Transverse colon (tissue), 4 donors: Measurements from ENCODE around the gene MBD3L5. TPM values are rescaled to one million over a fixed set of nuclear protein-coding genes. Genes with fewer than 3 reads are reported as not detected.
"Not testable (repeated sequence)": the region's sequence is repeated elsewhere in the genome, so short reads cannot be mapped to it uniquely, and the experiment has no call there.

Source experiments
- DNase-seq: peaks from one replicate; pipeline ENCODE4 v3.0.0-alpha.2; 2019
- H3K27ac ChIP-seq, 4 donors: fragments of 200-600 bp; sonication (generic); 2 replicates each; pipeline ENCODE4 v1.5.1; 2016 to 2018; ENCODE audit warnings: inconsistent platforms in 4 of 4
- H3K27me3 ChIP-seq: fragments of 200-600 bp; sonication (generic); 2 replicates; pipeline ENCODE4 v1.5.1; 2017; ENCODE audit warnings: inconsistent platforms
- H3K36me3 ChIP-seq, 4 donors: fragments of 200-600 bp; sonication (generic); 2 replicates each; pipeline ENCODE4 v1.5.1; 2017 to 2019; ENCODE audit warnings: inconsistent platforms in 4 of 4
- H3K4me1 ChIP-seq, 4 donors: fragments of 200-600 bp; sonication (generic); 2 replicates each; pipeline ENCODE4 v1.5.1; 2017 to 2020; ENCODE audit warnings: inconsistent platforms in 4 of 4
- H3K4me3 ChIP-seq, 4 donors: fragments of 200-600 bp; sonication (generic); 1 replicate in 1 of 4; 2 replicates in 3 of 4; pipeline versions ENCODE4 v1.5.1 to v1.6.1; 2017 to 2019; ENCODE audit warnings: inconsistent platforms in 4 of 4
- H3K9me3 ChIP-seq, 2 donors: fragments of 200-600 bp; sonication (generic); 2 replicates each; pipeline ENCODE4 v1.5.1; 2017 to 2019; ENCODE audit warnings: inconsistent platforms in 2 of 2
- CTCF ChIP-seq, 5 experiments: fragments of 200-600 bp in 3 of 5; fragments of 450-650 bp in 2 of 5; sonication (generic) in 3 of 5; IDR thresholded peaks; 1 replicate in 2 of 5; 2 replicates in 3 of 5; pipeline ENCODE4 v1.5.1; 2016 to 2017; ENCODE audit warnings: antibody characterized with exemption in 5 of 5, inconsistent platforms in 3 of 5, mild to moderate bottlenecking in 2 of 5, moderate library complexity in 1 of 5
- EP300 ChIP-seq: sonication (generic); formaldehyde crosslinking; IDR thresholded peaks from one replicate; pipeline ENCODE4 v1.6.1; 2017; ENCODE audit warnings: antibody characterized with exemption, low read depth
- POLR2A ChIP-seq: fragments of 450-650 bp; IDR thresholded peaks from one replicate; pipeline ENCODE4 v1.6.1; 2016; ENCODE audit warnings: antibody characterized with exemption, mild to moderate bottlenecking, moderate library complexity
- POLR2AphosphoS5 ChIP-seq, 3 donors: sonication (generic); formaldehyde crosslinking; IDR thresholded peaks; one replicate each; pipeline ENCODE4 v1.6.1; 2016; ENCODE audit warnings: antibody characterized with exemption in 3 of 3
- WGBS, 2 donors: methylation state at CpG; one replicate each; pipeline ENCODE4 v1.1.5; 2018; ENCODE audit warnings: low coverage in 1 of 2; 5-methylcytosine and 5-hydroxymethylcytosine counted together
- in situ Hi-C, 4 donors: fragments of 200-750 bp; cut with MboI; loops; one replicate each; pipeline versions ENCODE4 v1.15.0 to v1.15.1; 2017; ENCODE audit warnings: low sequenced_read_pairs in 3 of 4, low pct_ligation_motif_present in 1 of 4, low pct_unique_long_range_greater_than_20kb in 1 of 4
- intact Hi-C: fragments of 100-400 bp; cut with DNase I; formaldehyde crosslinking; loops from one replicate; pipeline ENCODE4 v1.15.1; 2023; ENCODE audit warnings: low total_unique reads
- total RNA-seq, 4 donors: library from RNA; depleted of rRNA; stranded (reverse); fragments of >200 nt; gene quantifications; one replicate each; pipeline ENCODE4 v1.1.0, GENCODE V29; 2016

Gene MBD3L5
- total RNA-seq, 4 donors from 2014 or later, result not detected

DNA sequence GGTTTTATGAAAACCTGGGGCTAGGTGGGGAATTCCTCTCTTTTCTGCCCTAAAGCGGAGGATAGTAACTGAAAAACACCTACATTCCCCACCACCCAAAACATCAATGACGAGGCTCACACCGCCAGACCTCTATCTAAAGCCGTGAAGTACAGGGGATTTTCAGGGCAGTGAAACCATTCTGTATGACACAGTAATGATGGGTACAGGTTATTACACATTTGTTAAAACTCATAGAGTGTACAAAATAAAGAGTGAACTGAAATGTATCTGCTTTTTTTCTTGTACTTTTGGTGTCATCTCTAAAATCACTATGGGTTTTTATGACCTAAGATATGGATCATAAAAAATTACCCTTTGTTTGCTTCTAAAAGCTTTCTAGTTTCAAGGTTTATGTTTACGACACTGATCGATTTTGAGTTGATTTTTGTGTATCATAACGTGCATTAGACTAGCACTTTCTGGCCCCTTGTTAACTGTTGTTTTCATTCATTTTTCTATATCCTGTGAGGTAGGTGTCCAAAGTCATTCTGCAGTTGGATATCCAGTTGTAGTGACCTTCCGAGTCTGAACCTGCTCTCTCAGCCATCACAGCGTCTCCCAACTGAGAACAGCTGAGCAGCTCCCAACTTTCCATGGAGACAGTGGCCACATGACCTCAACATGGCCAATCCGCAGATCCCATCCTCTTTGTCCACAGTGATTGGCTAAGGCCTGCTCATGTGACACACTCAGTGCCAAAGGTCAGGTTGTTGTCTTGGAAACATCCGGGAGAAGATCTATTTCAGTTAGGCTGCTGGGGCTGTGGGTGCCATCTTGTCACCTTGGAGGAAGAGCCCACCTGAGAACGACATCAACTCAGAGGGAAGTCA lies 19.4 kb upstream of the MBD3L5 start:
- no peak overlapping the region for H3K4me3 ChIP-seq
- intact Hi-C loops, result no loop called here
- H3K27me3 ChIP-seq, result no peaks in the 10 kb centered on the region
- in situ Hi-C loops, result no loop called here
- H3K36me3 ChIP-seq, result no peaks in the 10 kb centered on the region
- no peak for TF ChIP-seq CTCF (IDR thresholded peaks at IDR 0.05)
- TF ChIP-seq POLR2A, result no peak
- TF ChIP-seq POLR2AphosphoS5 (IDR thresholded peaks at IDR 0.05), result no peak
- TF ChIP-seq EP300, result no peak
- no peak for DNase-seq
- H3K9me3 ChIP-seq, result no peaks in the 10 kb centered on the region
- no peaks in the 10 kb centered on the region for H3K4me1 ChIP-seq
- 38 to 76% methylated on average over 3 to 12 of the region's 12 CpGs for WGBS, 2 donors
- H3K27ac ChIP-seq, result no peak overlapping the region

GRCh38 chr19:7013678-7014077 lies 16.7 kb upstream of the MBD3L5 start:
- no peak for TF ChIP-seq EP300
- no peak for TF ChIP-seq CTCF (IDR thresholded peaks at IDR 0.05)
- Histone ChIP-seq H3K9me3 (no peaks in the 10 kb centered on the region), H3K4me3 (no peak overlapping the region), H3K4me1 (no peaks in the 10 kb centered on the region), H3K27me3 (no peaks in the 10 kb centered on the region), H3K36me3 (no peaks in the 10 kb centered on the region), H3K27ac (no peak overlapping the region)
- in situ Hi-C loops, result no loop called here
- intact Hi-C loops, result no loop called here
- WGBS, 2 donors, result 72 to 90% methylated on average over 3 to 4 of the region's 4 CpGs
- DNase-seq, result no peak

DNA sequence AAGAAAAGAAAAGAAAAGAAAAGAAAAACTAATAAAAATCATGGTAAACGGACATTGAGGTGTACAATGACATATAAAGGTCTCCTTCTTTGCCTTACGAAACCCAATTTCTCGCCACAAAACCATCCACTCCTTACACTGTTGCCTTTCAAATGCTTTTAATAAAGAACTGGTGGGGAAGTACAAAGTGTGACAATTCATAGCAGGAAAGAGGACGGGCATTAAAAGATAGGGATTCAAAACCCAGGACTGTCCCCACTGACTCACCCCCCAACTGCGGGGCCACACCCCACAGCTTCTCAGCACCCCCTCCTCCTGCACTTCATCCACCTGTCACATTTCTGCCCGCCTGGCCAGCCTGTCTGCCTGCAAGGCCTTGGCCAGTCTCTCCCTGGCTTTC lies 11.6 kb upstream of the MBD3L5 start:
- Histone ChIP-seq H3K36me3 (no peaks in the 10 kb centered on the region), H3K27me3 (no peaks in the 10 kb centered on the region), H3K4me3 (no peak overlapping the region), H3K27ac (no peak overlapping the region), H3K4me1 (no peaks in the 10 kb centered on the region), H3K9me3 (no peaks in the 10 kb centered on the region)
- TF ChIP-seq POLR2AphosphoS5 (IDR thresholded peaks at IDR 0.05), result no peak
- TF ChIP-seq EP300, result no peak
- TF ChIP-seq CTCF (IDR thresholded peaks at IDR 0.05), result no peak
- TF ChIP-seq POLR2A, result no peak
- DNase-seq, result no peak
- WGBS, 2 donors, result 77 to 90% methylated on average over 4 to 6 of the region's 6 CpGs
- intact Hi-C loops, result no loop called here
- in situ Hi-C loops, result no loop called here

GRCh38 chr19:7021331-7021730 lies 9.0 kb upstream of the MBD3L5 start, which contains the start of gene MBD3L2B:
MBD3L2B (minus strand) TSS chr19:7021431; CDS start chr19:7021397, 34 bp downstream.
- H3K4me1 ChIP-seq, in situ Hi-C loops, intact Hi-C loops, H3K27ac ChIP-seq, H3K4me3 ChIP-seq, H3K27me3 ChIP-seq, H3K36me3 ChIP-seq, H3K9me3 ChIP-seq, DNase-seq: not testable (repeated sequence)
- WGBS, 2 donors, result no CpG with 5 or more reads among the region's 6 CpGs

- DNase-seq, H3K4me1 ChIP-seq, H3K9me3 ChIP-seq, H3K27ac ChIP-seq, in situ Hi-C loops, H3K36me3 ChIP-seq, intact Hi-C loops, H3K4me3 ChIP-seq, H3K27me3 ChIP-seq: not testable (repeated sequence)
- whole genome bisulfite sequencing, 2 donors, result no CpG with 5 or more reads among the region's 1 CpG
Observed at GRCh38 chr19:7028790-7029189, 1.6 kb upstream of the MBD3L5 start.

GRCh38 chr19:7040079-7040478 lies 9.7 kb downstream of the MBD3L5 start, which contains the start of gene MBD3L4:
MBD3L4 (minus strand) TSS chr19:7040179; CDS start chr19:7040144, 35 bp downstream.
- intact Hi-C loops, H3K9me3 ChIP-seq, DNase-seq, in situ Hi-C loops, H3K4me1 ChIP-seq, H3K27ac ChIP-seq, H3K36me3 ChIP-seq, H3K4me3 ChIP-seq, H3K27me3 ChIP-seq: not testable (repeated sequence)
- WGBS, 2 donors, result 100% methylated on average over 1 of the region's 9 CpGs; no CpG with 5 or more reads in 1 of the 2 donors

- WGBS, 2 donors, result no CpG with 5 or more reads among the region's 2 CpGs
Observed at GRCh38 chr19:7041563-7041962, 11.2 kb downstream of the MBD3L5 start.

GRCh38 chr19:7049021-7049420 lies 18.6 kb downstream of the MBD3L5 start, which contains the start of gene MBD3L2:
MBD3L2 (plus strand) TSS chr19:7049321; CDS start chr19:7049374, 53 bp downstream.
- H3K9me3 ChIP-seq, in situ Hi-C loops, intact Hi-C loops, DNase-seq, H3K27me3 ChIP-seq, H3K27ac ChIP-seq, H3K36me3 ChIP-seq, H3K4me3 ChIP-seq, H3K4me1 ChIP-seq: not testable (repeated sequence)
- WGBS, 2 donors, result no CpG with 5 or more reads among the region's 7 CpGs

More at GRCh38 chr19:7041563-7041962, 11.2 kb downstream of the MBD3L5 start:
- in situ Hi-C loops, H3K9me3 ChIP-seq, H3K36me3 ChIP-seq, DNase-seq, intact Hi-C loops, H3K27me3 ChIP-seq, H3K27ac ChIP-seq, H3K4me1 ChIP-seq, H3K4me3 ChIP-seq: not testable (repeated sequence)
